ENCODE data around the gene ZNF324. TPM values are rescaled to one million over a fixed set of nuclear protein-coding genes. Genes with fewer than 3 reads are reported as not detected.
A peak's percentile ranks its signal among the peaks of the same experiment; 100 is the strongest.

Gene ZNF324
- total and polyA plus RNA-seq, 2 of the 13 experiments (the other 11 are each of a cell fraction or from before 2014, with no cell fraction given): 1.1 to 4.7 TPM

- peak; percentile 45 for TF ChIP-seq ZNF317 (CRISPR knock-in tag; IDR thresholded peaks at IDR 0.05)
- TF ChIP-seq TSC22D2 (CRISPR knock-in tag; IDR thresholded peaks at IDR 0.05; ENCODE audit: borderline replicate concordance): no peak
- TF ChIP-seq ZFP82 (CRISPR knock-in tag; IDR thresholded peaks at IDR 0.05; ENCODE audit: borderline replicate concordance): no peak
- TF ChIP-seq ZSCAN29 (CRISPR knock-in tag; conservative IDR thresholded peaks at IDR 0.05): 0 out of 2 replicates have a peak, but pooled peaks have one; percentile 36
- peak; percentile 45 for TF ChIP-seq ASH2L (IDR thresholded peaks at IDR 0.05; ENCODE audit: insufficient read length, low read depth, low read length)
- TF ChIP-seq, protein P1, sequence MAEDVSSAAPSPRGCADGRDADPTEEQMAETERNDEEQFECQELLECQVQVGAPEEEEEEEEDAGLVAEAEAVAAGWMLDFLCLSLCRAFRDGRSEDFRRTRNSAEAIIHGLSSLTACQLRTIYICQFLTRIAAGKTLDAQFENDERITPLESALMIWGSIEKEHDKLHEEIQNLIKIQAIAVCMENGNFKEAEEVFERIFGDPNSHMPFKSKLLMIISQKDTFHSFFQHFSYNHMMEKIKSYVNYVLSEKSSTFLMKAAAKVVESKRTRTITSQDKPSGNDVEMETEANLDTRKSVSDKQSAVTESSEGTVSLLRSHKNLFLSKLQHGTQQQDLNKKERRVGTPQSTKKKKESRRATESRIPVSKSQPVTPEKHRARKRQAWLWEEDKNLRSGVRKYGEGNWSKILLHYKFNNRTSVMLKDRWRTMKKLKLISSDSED (CRISPR knock-in tag; IDR thresholded peaks at IDR 0.05): no peak
- peak; percentile 58; the same call in 1 of the 2 replicates for TF ChIP-seq SRY (CRISPR knock-in tag; IDR thresholded peaks at IDR 0.05)
- TF ChIP-seq HMGXB3 (CRISPR knock-in tag; IDR thresholded peaks at IDR 0.05; ENCODE audit: borderline replicate concordance): peak; percentile 81
- peak; percentile 94 for TF ChIP-seq ZNF501 (CRISPR knock-in tag; IDR thresholded peaks at IDR 0.05)
- TF ChIP-seq ZNF687 (CRISPR knock-in tag; IDR thresholded peaks at IDR 0.05): peak; percentile 90
- TF ChIP-seq SIN3A (IDR thresholded peaks at IDR 0.05; ENCODE audit: borderline replicate concordance, low read depth, low read length): peak; percentile 82; the same call in 1 of the 2 replicates
- TF ChIP-seq LBX2 (CRISPR knock-in tag; IDR thresholded peaks at IDR 0.05; ENCODE audit: borderline replicate concordance): 0 out of 2 replicates have a peak, but pooled peaks have one; percentile 52
- peak; percentile 58 for TF ChIP-seq U2AF1 (optimal IDR thresholded peaks at IDR 0.05; ENCODE audit: low read depth, low read length)
- no peak for TF ChIP-seq ZNF883 (CRISPR knock-in tag; IDR thresholded peaks at IDR 0.05; ENCODE audit: not compliant biosample characterization)
- TF ChIP-seq TFDP1 (CRISPR knock-in tag; IDR thresholded peaks at IDR 0.05; ENCODE audit: borderline replicate concordance): peak; percentile 61; the same call in 1 of the 2 replicates
- peak; percentile 83; the same call in 1 of the 2 replicates for TF ChIP-seq ZNF567 (CRISPR knock-in tag; IDR thresholded peaks at IDR 0.05; ENCODE audit: borderline replicate concordance)
These were observed 9.0 kb downstream of the ZNF324 start, which contains the start of gene ZNF446 (continued) for GRCh38 chr19:58475714-58476497.
